ENCODE results near the gene GSTM5. TPM values are rescaled to one million over a fixed set of nuclear protein-coding genes. Genes with fewer than 3 reads are reported as not detected.
"Not testable (repeated sequence)": the region's sequence is repeated elsewhere in the genome, so short reads cannot be mapped to it uniquely, and the experiment has no call there.

The GSTM5 gene
- total RNA-seq, 1 donor from 2014 or later = 0.17 TPM

DNA sequence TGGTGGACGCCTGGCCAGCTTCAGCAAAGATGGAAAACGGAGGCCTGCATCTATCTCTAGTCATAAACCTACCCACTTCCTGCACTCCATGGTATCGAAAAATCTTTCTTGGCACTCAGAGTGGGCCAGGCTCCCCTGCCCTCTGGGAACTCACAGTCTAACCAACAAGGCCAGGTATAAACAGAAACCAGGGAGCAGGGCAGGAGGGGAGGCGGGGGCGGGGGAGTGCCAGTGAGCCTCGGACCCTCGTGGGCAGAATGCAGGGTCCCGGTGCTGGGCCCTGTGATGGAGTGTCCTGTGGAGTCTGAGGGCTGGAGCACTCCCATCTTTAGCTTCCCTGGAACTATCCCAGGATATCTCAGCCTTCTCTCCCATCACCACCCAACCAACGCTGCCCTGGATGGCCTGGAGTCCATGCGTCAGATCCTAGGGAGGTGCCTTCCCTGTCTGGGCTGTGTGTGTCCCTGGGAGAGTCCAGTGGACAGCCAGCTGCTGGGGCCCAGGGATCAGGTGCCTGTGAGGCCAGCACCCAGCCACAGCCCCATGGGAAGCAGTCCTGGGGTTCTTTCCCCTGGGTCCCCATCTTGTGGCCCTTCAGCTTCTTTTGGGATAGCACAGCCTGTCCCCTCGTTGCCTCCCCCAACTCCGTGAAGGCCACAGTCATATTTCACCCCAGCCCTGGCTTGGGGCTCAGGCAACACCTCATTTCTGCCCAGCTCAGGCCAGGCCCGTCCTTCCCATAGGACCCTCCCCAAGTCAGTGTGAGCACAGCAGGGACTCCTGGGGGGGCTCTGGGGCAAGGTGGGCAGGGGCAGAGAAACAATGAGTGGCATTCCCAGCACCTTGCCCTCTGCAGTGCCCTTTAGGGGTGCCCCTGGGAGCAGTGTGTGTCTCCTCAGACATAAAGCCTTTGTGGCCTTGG is 52.8 kb downstream of the GSTM5 start:
- H3K4me3 Mint-ChIP-seq = no peak overlapping the region
- H3K27me3 Mint-ChIP-seq = peaks cover 5% of the 10 kb centered on the region
- H3K27ac Mint-ChIP-seq = no peak overlapping the region
- no peaks in the 10 kb centered on the region for H3K9me3 Mint-ChIP-seq
- TF ChIP-seq, protein P1, sequence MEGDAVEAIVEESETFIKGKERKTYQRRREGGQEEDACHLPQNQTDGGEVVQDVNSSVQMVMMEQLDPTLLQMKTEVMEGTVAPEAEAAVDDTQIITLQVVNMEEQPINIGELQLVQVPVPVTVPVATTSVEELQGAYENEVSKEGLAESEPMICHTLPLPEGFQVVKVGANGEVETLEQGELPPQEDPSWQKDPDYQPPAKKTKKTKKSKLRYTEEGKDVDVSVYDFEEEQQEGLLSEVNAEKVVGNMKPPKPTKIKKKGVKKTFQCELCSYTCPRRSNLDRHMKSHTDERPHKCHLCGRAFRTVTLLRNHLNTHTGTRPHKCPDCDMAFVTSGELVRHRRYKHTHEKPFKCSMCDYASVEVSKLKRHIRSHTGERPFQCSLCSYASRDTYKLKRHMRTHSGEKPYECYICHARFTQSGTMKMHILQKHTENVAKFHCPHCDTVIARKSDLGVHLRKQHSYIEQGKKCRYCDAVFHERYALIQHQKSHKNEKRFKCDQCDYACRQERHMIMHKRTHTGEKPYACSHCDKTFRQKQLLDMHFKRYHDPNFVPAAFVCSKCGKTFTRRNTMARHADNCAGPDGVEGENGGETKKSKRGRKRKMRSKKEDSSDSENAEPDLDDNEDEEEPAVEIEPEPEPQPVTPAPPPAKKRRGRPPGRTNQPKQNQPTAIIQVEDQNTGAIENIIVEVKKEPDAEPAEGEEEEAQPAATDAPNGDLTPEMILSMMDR (conservative IDR thresholded peaks at IDR 0.05) = no peak
- H3K36me3 Mint-ChIP-seq = no peaks in the 10 kb centered on the region
- no peak for DNase-seq (ENCODE audit: extremely low spot score, unreplicated experiment)
- H3K4me1 Mint-ChIP-seq (ENCODE audit: unreplicated experiment) = peaks cover 9% of the 10 kb centered on the region

DNA sequence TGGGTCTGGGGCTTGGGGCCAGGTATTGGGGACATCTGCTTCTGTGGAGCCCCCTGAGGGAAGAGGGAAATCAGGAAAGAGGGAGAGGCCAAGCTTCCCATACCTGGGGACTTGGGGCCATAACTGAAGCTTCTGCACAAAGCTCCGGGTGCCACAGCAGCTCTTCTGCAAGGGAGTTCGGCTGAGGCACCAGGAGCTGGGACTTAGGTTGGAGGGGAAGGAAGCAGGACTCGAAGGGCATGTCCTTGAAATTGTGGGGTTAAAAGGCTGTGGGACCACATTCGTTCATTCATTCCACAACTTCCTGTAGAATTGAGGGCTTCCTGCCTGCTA is 53.4 kb downstream of the GSTM5 start:
- no peak overlapping the region for H3K4me3 Mint-ChIP-seq
- H3K27me3 Mint-ChIP-seq = peaks cover 5% of the 10 kb centered on the region
- no peak overlapping the region for H3K27ac Mint-ChIP-seq
- H3K36me3 Mint-ChIP-seq = no peaks in the 10 kb centered on the region
- peaks cover 9% of the 10 kb centered on the region for H3K4me1 Mint-ChIP-seq (ENCODE audit: unreplicated experiment)
- TF ChIP-seq, protein P1 (conservative IDR thresholded peaks at IDR 0.05) = no peak
- no peak for DNase-seq (ENCODE audit: extremely low spot score, unreplicated experiment)
- H3K9me3 Mint-ChIP-seq = no peaks in the 10 kb centered on the region

- peaks cover 9% of the 10 kb centered on the region for H3K4me1 Mint-ChIP-seq (ENCODE audit: unreplicated experiment)
- H3K4me3 Mint-ChIP-seq = no peak overlapping the region
- H3K27me3 Mint-ChIP-seq = peaks cover 6% of the 10 kb centered on the region
- TF ChIP-seq, protein P1 (conservative IDR thresholded peaks at IDR 0.05) = no peak
- H3K36me3 Mint-ChIP-seq = no peaks in the 10 kb centered on the region
- no peaks in the 10 kb centered on the region for H3K9me3 Mint-ChIP-seq
- no peak for DNase-seq (ENCODE audit: extremely low spot score, unreplicated experiment)
- H3K27ac Mint-ChIP-seq = no peak overlapping the region
Measured at GRCh38 chr1:109765896-109766615, 54.0 kb downstream of the GSTM5 start.

DNA sequence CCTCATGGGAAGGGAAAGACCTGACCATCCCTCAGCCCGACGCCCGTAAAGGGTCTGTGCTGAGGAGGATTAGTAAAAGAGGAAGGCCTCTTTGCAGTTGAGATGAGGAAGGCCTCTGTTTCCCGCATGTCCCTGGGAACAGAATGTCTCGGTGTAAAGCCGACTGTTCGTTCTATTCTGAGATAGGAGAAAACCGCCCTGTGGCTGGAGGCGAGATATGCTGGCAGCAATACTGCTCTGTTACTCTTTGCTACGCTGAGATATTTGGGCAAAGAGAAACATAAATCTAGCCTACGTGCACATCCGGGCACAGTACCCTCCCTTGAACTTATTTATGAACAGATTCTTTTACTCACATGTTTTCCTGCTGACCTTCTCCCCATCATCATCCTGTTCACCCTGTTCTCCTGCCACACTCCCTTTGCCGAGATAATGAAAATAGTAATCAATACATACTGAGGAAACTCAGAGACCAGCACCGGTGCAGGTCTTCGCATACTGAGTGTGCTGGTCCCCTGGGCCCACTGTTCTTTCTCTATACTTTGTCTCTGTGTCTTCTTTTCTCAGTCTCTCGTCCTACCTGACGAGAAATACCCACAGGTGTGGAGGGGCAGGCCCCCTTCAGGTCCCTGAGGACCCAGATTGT is 55.1 kb downstream of the GSTM5 start:
- H3K36me3 Mint-ChIP-seq; H3K27ac Mint-ChIP-seq; DNase-seq (ENCODE audit: extremely low spot score, unreplicated experiment); H3K9me3 Mint-ChIP-seq; H3K4me1 Mint-ChIP-seq (ENCODE audit: unreplicated experiment); H3K4me3 Mint-ChIP-seq; H3K27me3 Mint-ChIP-seq: not testable (repeated sequence)

Other genes with a start within 250 kb of the GSTM5 start
- gene SYPL2, start 245.7 kb upstream of the GSTM5 start, total RNA-seq (ENCODE audit: low replicate concordance) = 0.33 and 0.58 TPM in 2 replicates
- gene ATXN7L2, start 228.3 kb upstream of the GSTM5 start, total RNA-seq (ENCODE audit: low replicate concordance) = 5.7 and 12.0 TPM in 2 replicates
- 10.4 and 14.3 TPM in 2 replicates for gene CYB561D1, start 218.2 kb upstream of the GSTM5 start, total RNA-seq (ENCODE audit: low replicate concordance)
- 5.4 and 6.1 TPM in 2 replicates for gene AMIGO1, start 202.5 kb upstream of the GSTM5 start, total RNA-seq (ENCODE audit: low replicate concordance)
- gene GPR61, start 172.4 kb upstream of the GSTM5 start, total RNA-seq (ENCODE audit: low replicate concordance) = not detected in 2 replicates
- gene GNAI3, start 163.6 kb upstream of the GSTM5 start, total RNA-seq (ENCODE audit: low replicate concordance) = 8.8 and 8.9 TPM in 2 replicates
- not detected in 2 replicates for gene GNAT2, start 92.6 kb upstream of the GSTM5 start, total RNA-seq (ENCODE audit: low replicate concordance)
- gene AMPD2, start 92.4 kb upstream of the GSTM5 start, total RNA-seq (ENCODE audit: low replicate concordance) = 71.1 and 105 TPM in 2 replicates
- 37.5 and 42.2 TPM in 2 replicates for gene GSTM4, start 56.2 kb upstream of the GSTM5 start, total RNA-seq (ENCODE audit: low replicate concordance)
- 26.8 and 75.6 TPM in 2 replicates for gene GSTM2, start 44.2 kb upstream of the GSTM5 start, total RNA-seq (ENCODE audit: low replicate concordance)
- 6.6 and 37.3 TPM in 2 replicates for gene GSTM1, start 24.4 kb upstream of the GSTM5 start, total RNA-seq (ENCODE audit: low replicate concordance)
- gene GSTM3, start 28.8 kb downstream of the GSTM5 start, total RNA-seq (ENCODE audit: low replicate concordance) = 32.9 and 78.4 TPM in 2 replicates
- gene EPS8L3, start 51.7 kb downstream of the GSTM5 start, total RNA-seq (ENCODE audit: low replicate concordance) = 9.9 and 19.1 TPM in 2 replicates
- gene CSF1, start 198.6 kb downstream of the GSTM5 start, total RNA-seq (ENCODE audit: low replicate concordance) = 10.9 and 15.2 TPM in 2 replicates

Measured in type B pancreatic cell (in vitro differentiated cells).